ENCODE data around the gene SCD5. TPM values are rescaled to one million over a fixed set of nuclear protein-coding genes. Genes with fewer than 3 reads are reported as not detected.

The SCD5 gene
- total and polyA plus RNA-seq, 2 experiments from 2014 or later, result 0.79 to 1.6 TPM

GRCh38 chr4:82592639-82593038 is 206.0 kb downstream of the SCD5 start (continued):
- TF ChIP-seq CTCF (conservative IDR thresholded peaks at IDR 0.05; ENCODE audit: low read depth in 2 of 2) (no peak), EZH2phosphoT487 (IDR thresholded peaks at IDR 0.05; ENCODE audit: unreplicated experiment) (no peak), STAT1 (IDR thresholded peaks at IDR 0.05; ENCODE audit: unreplicated experiment) (no peak)

GRCh38 chr4:82591592-82591991 is 207.0 kb downstream of the SCD5 start:
- H3K4me2 ChIP-seq, result peak overlapping the region; percentile 46
- H3K27me3 ChIP-seq (ENCODE audit: insufficient read depth), result no peaks in the 10 kb centered on the region
- peaks cover 9% of the 10 kb centered on the region; the same call in 1 of the 2 replicates for H3K9me2 ChIP-seq (ENCODE audit: insufficient read depth)
- ATAC-seq, result peak; percentile 77
- H3K27ac Mint-ChIP-seq, result no peak overlapping the region
- H3K27me3 Mint-ChIP-seq (ENCODE audit: insufficient read depth, low read depth, poor library complexity), result peaks cover 7% of the 10 kb centered on the region
- peaks cover 36% of the 10 kb centered on the region for H3K4me1 ChIP-seq (ENCODE audit: insufficient read depth)
- H3K4me3 ChIP-seq, result no peak overlapping the region
- H3K36me3 ChIP-seq (ENCODE audit: insufficient read depth), result no peaks in the 10 kb centered on the region
- H2AFZ ChIP-seq, result no peak overlapping the region
- H3K79me2 ChIP-seq (replicated peaks; ENCODE audit: insufficient read depth), result no peaks in the 10 kb centered on the region
- H3K9me3 Mint-ChIP-seq, result no peaks in the 10 kb centered on the region
- no peak overlapping the region for H3K4me3 Mint-ChIP-seq
- no peaks in the 10 kb centered on the region for H3K36me3 Mint-ChIP-seq (ENCODE audit: low read depth)
- H3F3A ChIP-seq (replicated peaks; ENCODE audit: low read depth), result no peaks in the 10 kb centered on the region
- H3K4me1 Mint-ChIP-seq, result peaks cover 57% of the 10 kb centered on the region
- no peak for TF ChIP-seq ZNF331 (CRISPR knock-in tag; IDR thresholded peaks at IDR 0.05; ENCODE audit: low read depth)
- no peak for TF ChIP-seq JUNB (IDR thresholded peaks at IDR 0.05; ENCODE audit: unreplicated experiment)
- TF ChIP-seq ETS1 (IDR thresholded peaks at IDR 0.05), result no peak
- TF ChIP-seq EZH2 (IDR thresholded peaks at IDR 0.05; ENCODE audit: low read depth, unreplicated experiment), result no peak
- TF ChIP-seq POLR2AphosphoS5 (IDR thresholded peaks at IDR 0.05; ENCODE audit: low read depth), result no peak
- TF ChIP-seq REST (IDR thresholded peaks at IDR 0.05; ENCODE audit: unreplicated experiment), result no peak
- no peak for TF ChIP-seq ZNF114 (CRISPR knock-in tag; IDR thresholded peaks at IDR 0.05)
- no peak for TF ChIP-seq NANOG (IDR thresholded peaks at IDR 0.05; ENCODE audit: borderline replicate concordance)
- no peak for TF ChIP-seq STAT1 (IDR thresholded peaks at IDR 0.05; ENCODE audit: unreplicated experiment)
- no peak overlapping the region for H3K27ac ChIP-seq (ENCODE audit: low read depth)
- no peaks in the 10 kb centered on the region for H4K20me1 ChIP-seq (replicated peaks; ENCODE audit: insufficient read depth)
- peak; percentile 30 for DNase-seq (ENCODE audit: low spot score)

Measured in GM23338 (cell line).